Right atrium auricular region (tissue), 2 donors: ENCODE data around the gene C1D. TPM values are rescaled to one million over a fixed set of nuclear protein-coding genes. Genes with fewer than 3 reads are reported as not detected.

Experiments
- DNase-seq: peaks from one replicate; pipeline ENCODE4 v3.0.0-alpha.2; 2019; ENCODE audit warnings: low spot score
- H3K27ac ChIP-seq, 2 donors: fragments of 200-600 bp; sonication (generic); 1 replicate in 1 of 2; 2 replicates in 1 of 2; pipeline ENCODE4 v1.5.1; 2016 to 2019
- H3K27me3 ChIP-seq, 2 donors: fragments of 200-600 bp; sonication (generic); one replicate each; pipeline versions ENCODE4 v1.5.1 to v1.6.0; 2017 to 2019
- H3K36me3 ChIP-seq: fragments of 200-600 bp; sonication (generic); one replicate; pipeline ENCODE4 v1.5.1; 2016
- H3K4me1 ChIP-seq, 2 donors: fragments of 200-600 bp; sonication (generic); one replicate each; pipeline versions ENCODE4 v1.5.1 to v1.6.0; 2017 to 2019
- H3K4me3 ChIP-seq, 2 donors: fragments of 200-600 bp; sonication (generic); 1 replicate in 1 of 2; 2 replicates in 1 of 2; pipeline ENCODE4 v1.5.1; 2017 to 2019; ENCODE audit warnings: mild to moderate bottlenecking in 1 of 2, moderate library complexity in 1 of 2
- H3K9me3 ChIP-seq, 2 donors: fragments of 200-600 bp; sonication (generic); one replicate each; pipeline ENCODE4 v1.5.1; 2019
- CTCF ChIP-seq, 2 donors: fragments of 200-600 bp; sonication (generic); IDR thresholded peaks; one replicate each; pipeline ENCODE4 v1.5.1; 2019; ENCODE audit warnings: antibody characterized with exemption in 2 of 2
- total RNA-seq, 2 donors: library from RNA; depleted of rRNA; stranded (reverse); fragments of >200 nt; gene quantifications; one replicate each; pipeline ENCODE4 v1.1.0, GENCODE V29; 2016

The C1D gene
- total RNA-seq, 2 donors from 2014 or later, result 29.2 to 31.1 TPM

DNA sequence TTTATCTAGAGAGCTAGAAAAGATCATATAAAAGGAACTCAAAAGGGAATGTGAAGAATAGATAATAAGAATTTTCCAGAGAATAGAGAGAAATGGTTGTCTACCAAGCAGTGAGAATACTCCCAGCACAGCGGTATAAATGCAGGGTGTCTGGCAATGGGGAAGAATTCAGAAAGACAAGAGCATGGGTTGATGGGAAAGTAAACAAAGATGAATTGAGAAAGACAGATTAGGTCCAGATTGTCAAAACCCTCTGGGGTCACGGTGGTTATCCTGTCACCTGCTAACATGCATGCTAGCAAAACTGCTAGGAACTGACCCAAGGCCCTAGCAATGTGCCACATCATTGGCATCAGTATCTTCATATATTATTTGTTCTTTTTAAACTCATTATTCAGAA, 30.8 kb upstream of the C1D start:
- TF ChIP-seq CTCF (IDR thresholded peaks at IDR 0.05), result no peak
- no peak for DNase-seq
- Histone ChIP-seq H3K36me3 (no peaks in the 10 kb centered on the region), H3K4me3 (no peak overlapping the region), H3K27ac (no peak overlapping the region), H3K9me3 (no peaks in the 10 kb centered on the region), H3K27me3 (no peaks in the 10 kb centered on the region), H3K4me1 (no peaks in the 10 kb centered on the region)

DNA sequence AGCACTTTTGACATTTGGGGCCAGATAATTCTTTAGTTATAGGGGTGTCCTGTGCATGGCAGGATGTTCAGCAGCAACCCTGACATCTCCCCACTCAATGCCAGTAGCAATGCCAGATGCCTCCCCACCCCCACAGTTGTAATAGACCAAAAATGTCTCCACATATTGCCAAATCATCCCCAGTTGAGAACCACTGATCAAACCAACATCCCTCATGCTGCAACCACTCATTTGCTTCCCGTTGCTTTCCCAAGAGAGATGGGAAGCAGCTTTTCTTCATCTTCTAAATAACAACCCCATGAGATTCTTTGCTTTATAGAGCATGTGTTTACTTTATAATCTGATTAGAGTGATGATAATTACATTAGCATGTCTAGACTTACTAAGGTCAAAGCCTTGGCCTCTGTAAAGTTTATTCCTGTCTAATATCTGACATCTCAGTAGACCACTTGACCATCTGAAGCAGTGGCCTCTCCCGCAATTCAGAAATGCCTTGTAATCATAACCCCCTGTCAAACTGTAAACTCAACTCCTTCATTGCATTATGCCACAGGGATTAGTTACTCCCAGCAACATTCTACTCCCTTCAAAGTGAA, 28.7 kb upstream of the C1D start:
- Histone ChIP-seq H3K27me3 (no peaks in the 10 kb centered on the region), H3K4me3 (no peak overlapping the region), H3K4me1 (no peaks in the 10 kb centered on the region), H3K27ac (no peak overlapping the region), H3K9me3 (no peaks in the 10 kb centered on the region), H3K36me3 (no peaks in the 10 kb centered on the region)
- no peak for TF ChIP-seq CTCF (IDR thresholded peaks at IDR 0.05)
- no peak for DNase-seq

DNA sequence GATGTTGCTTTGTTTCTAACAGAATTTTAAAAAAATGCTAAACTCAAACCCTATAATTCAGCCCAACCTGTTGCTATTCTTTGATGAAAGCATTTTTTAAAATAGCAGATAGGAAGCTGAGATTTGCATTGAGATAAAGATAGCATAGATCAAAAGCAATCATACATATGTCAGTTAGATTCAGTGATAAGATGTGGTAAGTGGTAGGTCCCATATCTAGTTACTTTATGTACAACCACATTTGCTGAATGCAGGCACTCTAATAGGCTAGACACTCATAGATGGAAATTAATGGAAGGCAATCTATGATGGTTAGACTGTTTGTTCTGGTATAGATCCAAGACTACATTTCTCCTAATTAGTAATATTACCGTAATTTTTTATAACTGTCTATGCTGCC, 27.2 kb upstream of the C1D start:
- Histone ChIP-seq H3K9me3 (no peaks in the 10 kb centered on the region), H3K36me3 (no peaks in the 10 kb centered on the region), H3K27me3 (no peaks in the 10 kb centered on the region), H3K4me3 (no peak overlapping the region), H3K27ac (no peak overlapping the region), H3K4me1 (no peaks in the 10 kb centered on the region)
- no peak for DNase-seq
- no peak for TF ChIP-seq CTCF (IDR thresholded peaks at IDR 0.05)

DNA sequence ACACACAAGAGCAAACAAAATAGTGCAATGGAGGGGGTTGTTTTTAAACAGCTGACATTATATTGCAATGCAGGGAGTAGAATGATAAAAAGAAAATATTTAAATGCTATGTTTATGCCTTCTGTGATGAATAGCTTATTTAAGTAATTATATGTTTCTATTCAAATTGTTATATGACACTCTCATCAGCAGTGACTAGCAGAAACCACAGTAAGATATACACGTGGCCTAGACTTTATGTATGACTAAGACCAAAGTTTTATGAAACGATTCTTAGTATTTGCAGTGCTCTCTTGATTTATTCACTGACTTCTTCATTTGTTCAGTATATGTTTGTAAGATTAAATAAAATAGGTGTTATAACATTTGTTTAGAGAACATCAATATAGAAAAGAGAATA, 26.1 kb upstream of the C1D start:
- no peaks in the 10 kb centered on the region for H3K27me3 ChIP-seq
- H3K4me3 ChIP-seq, result no peak overlapping the region
- H3K9me3 ChIP-seq, result no peaks in the 10 kb centered on the region
- no peaks in the 10 kb centered on the region for H3K36me3 ChIP-seq
- DNase-seq, result no peak
- no peak overlapping the region for H3K27ac ChIP-seq
- no peaks in the 10 kb centered on the region for H3K4me1 ChIP-seq
- no peak for TF ChIP-seq CTCF (IDR thresholded peaks at IDR 0.05)

DNA sequence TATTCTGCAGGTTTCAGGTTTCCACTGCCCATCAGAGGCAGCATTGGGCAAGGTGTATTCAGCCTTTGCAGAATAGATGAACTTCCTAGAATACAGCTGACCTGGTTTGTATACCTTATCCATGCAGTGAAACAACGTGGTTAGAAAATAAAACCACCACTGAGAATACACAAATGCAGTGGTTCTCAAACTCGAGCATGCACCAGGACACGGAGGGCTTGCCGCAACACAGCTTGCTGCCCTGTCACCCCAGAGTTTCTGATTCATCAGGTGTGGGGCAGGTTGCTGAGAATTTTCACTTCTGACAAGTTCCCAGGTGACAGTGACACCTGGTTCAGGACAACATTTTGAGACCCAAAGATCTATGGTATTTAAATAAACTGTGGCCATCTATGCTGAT, 23.4 kb upstream of the C1D start:
- Histone ChIP-seq H3K36me3 (no peaks in the 10 kb centered on the region), H3K4me3 (no peak overlapping the region), H3K4me1 (no peaks in the 10 kb centered on the region), H3K27me3 (no peaks in the 10 kb centered on the region), H3K9me3 (no peaks in the 10 kb centered on the region), H3K27ac (no peak overlapping the region)
- no peak for DNase-seq
- TF ChIP-seq CTCF (IDR thresholded peaks at IDR 0.05), result no peak

DNA sequence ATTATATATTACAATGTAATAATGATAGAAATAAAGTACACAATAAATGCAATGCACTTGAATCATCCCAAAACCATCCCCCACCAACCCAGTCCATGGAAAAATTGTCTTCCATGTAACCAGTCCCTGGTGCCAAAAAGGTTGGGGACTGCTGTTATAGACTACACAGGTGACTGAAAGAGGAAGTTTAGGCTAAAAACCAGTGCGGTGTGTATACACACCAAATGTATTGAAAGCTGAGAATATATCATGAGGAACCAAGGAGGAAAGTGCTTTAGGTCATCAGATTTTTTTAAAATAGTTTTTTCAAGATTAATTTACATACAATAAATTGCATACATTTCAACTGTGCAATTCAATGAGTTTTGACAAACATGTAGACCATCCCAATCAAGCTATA, 20.5 kb upstream of the C1D start:
- Histone ChIP-seq H3K9me3 (no peaks in the 10 kb centered on the region), H3K27ac (no peak overlapping the region), H3K36me3 (no peaks in the 10 kb centered on the region), H3K27me3 (no peaks in the 10 kb centered on the region), H3K4me3 (no peak overlapping the region), H3K4me1 (no peaks in the 10 kb centered on the region)
- DNase-seq, result no peak
- no peak for TF ChIP-seq CTCF (IDR thresholded peaks at IDR 0.05)
